ENCODE results near the gene RAB3C.

The RAB3C gene

GRCh38 chr5:58847041-58847440, 264.2 kb downstream of the RAB3C start:
- H3K4me3 ChIP-seq (ENCODE audit: low read depth, low read length): no peak overlapping the region
- no peak for TF ChIP-seq CTCF (IDR thresholded peaks at IDR 0.05; ENCODE audit: insufficient read depth, low read depth, low read length, missing control alignments)
- DNase-seq (ENCODE audit: low read depth): no peak

GRCh38 chr5:58849223-58849622, 266.3 kb downstream of the RAB3C start:
- H3K4me3 ChIP-seq (ENCODE audit: low read depth, low read length): no peak overlapping the region
- no peak for DNase-seq (ENCODE audit: low read depth)
- TF ChIP-seq CTCF (IDR thresholded peaks at IDR 0.05; ENCODE audit: insufficient read depth, low read depth, low read length, missing control alignments): no peak

GRCh38 chr5:58849921-58850667, 267.2 kb downstream of the RAB3C start:
- H3K4me3 ChIP-seq (ENCODE audit: low read depth, low read length): no peak overlapping the region
- peak; percentile 39 for TF ChIP-seq CTCF (IDR thresholded peaks at IDR 0.05; ENCODE audit: insufficient read depth, low read depth, low read length, missing control alignments)
- peak; percentile 21 for DNase-seq (ENCODE audit: low read depth)

- no peak overlapping the region for H3K4me3 ChIP-seq (ENCODE audit: low read depth, low read length)
- no peak for TF ChIP-seq CTCF (IDR thresholded peaks at IDR 0.05; ENCODE audit: insufficient read depth, low read depth, low read length, missing control alignments)
- no peak for DNase-seq (ENCODE audit: low read depth)
These were observed 268.3 kb downstream of the RAB3C start for GRCh38 chr5:58851153-58851552.

- TF ChIP-seq CTCF (IDR thresholded peaks at IDR 0.05; ENCODE audit: insufficient read depth, low read depth, low read length, missing control alignments): no peak
- no peak overlapping the region for H3K4me3 ChIP-seq (ENCODE audit: low read depth, low read length)
- no peak for DNase-seq (ENCODE audit: low read depth)
These were observed 268.7 kb downstream of the RAB3C start for GRCh38 chr5:58851571-58851970.

GRCh38 chr5:58852566-58852965, 269.7 kb downstream of the RAB3C start:
- no peak overlapping the region for H3K4me3 ChIP-seq (ENCODE audit: low read depth, low read length)
- no peak for TF ChIP-seq CTCF (IDR thresholded peaks at IDR 0.05; ENCODE audit: insufficient read depth, low read depth, low read length, missing control alignments)
- DNase-seq (ENCODE audit: low read depth): no peak

GRCh38 chr5:58854441-58854840, 271.6 kb downstream of the RAB3C start:
- DNase-seq (ENCODE audit: low read depth): no peak
- TF ChIP-seq CTCF (IDR thresholded peaks at IDR 0.05; ENCODE audit: insufficient read depth, low read depth, low read length, missing control alignments): no peak
- H3K4me3 ChIP-seq (ENCODE audit: low read depth, low read length): no peak overlapping the region
